GM21786 (cell line): ENCODE results near the gene ARTN.
A peak's percentile ranks its signal among the peaks of the same experiment; 100 is the strongest.

ENCODE experiments used
- ATAC-seq: cut with Tn5 transposase; IDR thresholded peaks from one replicate; pipeline ENCODE4 v1.9.1; 2021; ENCODE audit not compliant: unreplicated experiment

ARTN gene

GRCh38 chr1:43946236-43947060 lies 12.8 kb downstream of the ARTN start, which contains the start of gene IPO13:
TSS of gene IPO13 (plus strand) at chr1:43946950. CDS start at chr1:43947601, 651 bp downstream.
- peak; percentile 90 for ATAC-seq

DNA sequence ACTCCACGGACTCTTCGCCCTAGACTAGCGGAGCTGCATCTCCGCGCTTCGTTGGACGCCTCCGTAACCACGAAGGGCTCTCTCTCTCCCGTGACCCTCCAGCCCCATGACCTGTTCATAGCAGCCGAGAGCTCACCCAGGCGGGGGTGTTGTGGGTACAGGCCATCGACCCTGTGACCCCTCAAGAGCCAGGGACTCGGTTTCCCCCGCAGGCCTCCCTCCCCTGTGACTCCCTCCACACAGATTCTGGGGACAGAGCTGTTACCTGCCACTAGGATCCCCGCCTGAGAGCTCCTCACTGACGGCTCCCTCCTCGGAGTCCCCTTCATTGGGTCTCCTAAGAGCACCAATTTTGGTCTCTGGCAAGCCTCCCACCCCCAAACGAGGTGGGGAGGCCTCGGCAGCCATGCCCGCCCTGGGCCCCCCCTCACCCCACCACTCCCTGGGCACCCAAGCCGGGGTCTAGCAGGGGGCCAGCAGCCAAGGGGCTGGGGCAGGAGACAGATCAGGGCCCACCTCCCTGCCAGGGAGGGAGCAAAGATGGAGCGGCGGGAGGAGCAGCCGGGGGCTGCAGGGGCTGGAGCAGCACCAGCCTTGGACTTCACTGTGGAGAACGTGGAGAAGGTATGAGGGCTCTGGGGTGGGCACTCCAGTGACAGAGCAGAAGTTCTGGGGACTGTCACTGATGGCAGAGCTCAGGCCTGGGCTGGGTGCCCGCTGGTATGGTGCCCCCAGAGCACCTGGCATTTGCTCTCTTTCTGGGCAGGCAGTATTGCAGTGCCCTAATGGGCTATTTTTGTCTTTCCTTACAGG lies 13.7 kb downstream of the ARTN start:
- ATAC-seq: peak; percentile 11

DNA sequence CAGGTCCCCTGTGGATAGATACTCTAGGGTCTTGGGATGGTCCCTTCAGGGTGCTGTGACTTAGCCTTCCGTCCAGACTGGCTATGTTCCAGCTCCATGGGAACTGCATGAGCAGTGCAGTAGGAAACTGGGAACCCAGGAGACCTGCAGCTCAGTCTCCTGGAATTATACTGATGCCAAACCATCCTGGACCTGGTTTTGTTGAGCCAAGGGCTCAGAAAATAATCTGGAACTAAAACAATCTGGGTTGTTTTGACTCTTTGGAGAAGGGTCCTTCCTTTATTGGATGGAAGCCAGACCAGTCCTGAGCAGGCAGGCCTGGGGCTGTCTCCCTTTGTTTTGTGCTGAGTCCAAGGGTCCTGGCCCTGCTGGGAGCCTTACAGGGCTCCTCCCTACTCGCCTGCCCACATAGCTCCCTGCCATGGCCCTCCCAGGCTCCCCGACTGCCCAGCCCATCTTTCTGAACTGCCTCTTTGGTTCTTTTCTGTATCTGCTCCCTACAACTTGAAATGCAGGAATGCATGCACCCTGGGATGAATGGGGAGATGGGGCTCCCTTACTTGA lies 14.4 kb downstream of the ARTN start:
- ATAC-seq: no peak

DNA sequence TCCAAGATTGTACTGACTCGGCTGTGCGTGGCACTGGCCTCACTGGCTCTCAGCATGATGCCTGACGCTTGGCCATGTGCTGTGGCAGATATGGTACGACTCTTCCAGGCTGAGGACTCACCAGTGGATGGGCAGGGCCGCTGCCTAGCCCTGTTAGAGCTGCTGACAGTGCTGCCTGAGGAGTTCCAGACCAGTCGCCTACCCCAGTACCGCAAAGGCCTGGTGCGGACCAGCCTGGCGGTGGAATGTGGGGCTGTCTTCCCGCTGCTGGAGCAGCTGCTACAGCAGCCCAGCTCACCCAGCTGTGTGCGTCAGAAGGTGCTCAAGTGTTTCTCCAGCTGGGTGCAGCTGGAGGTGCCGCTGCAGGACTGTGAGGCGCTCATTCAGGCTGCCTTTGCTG lies 16.1 kb downstream of the ARTN start:
- ATAC-seq: no peak

- no peak for ATAC-seq
These were observed 17.7 kb downstream of the ARTN start for GRCh38 chr1:43951021-43951985.

GRCh38 chr1:43952731-43953346 lies 19.2 kb downstream of the ARTN start:
- no peak for ATAC-seq

- no peak for ATAC-seq
These were observed 19.8 kb downstream of the ARTN start for GRCh38 chr1:43953361-43953760.

DNA sequence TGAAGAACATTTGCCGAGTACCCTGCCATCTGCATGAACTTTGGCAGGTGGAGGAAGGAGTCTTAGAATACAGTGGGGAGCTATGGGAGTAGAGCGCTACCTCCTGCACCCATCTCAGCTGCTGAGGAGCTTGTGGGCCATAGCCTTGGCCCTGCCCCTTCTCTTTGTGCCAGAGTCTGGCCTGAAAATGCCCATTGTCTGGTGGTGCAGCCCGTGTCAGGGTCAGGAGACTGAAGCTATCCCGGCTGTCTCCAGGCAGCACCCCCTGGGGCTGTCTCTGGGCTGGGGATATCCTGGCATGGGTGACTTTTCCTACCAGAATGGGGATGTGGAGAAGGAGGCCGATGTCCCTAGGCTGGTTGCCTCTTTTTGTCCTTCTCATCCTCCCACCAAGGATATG lies 20.4 kb downstream of the ARTN start:
- ATAC-seq: no peak

DNA sequence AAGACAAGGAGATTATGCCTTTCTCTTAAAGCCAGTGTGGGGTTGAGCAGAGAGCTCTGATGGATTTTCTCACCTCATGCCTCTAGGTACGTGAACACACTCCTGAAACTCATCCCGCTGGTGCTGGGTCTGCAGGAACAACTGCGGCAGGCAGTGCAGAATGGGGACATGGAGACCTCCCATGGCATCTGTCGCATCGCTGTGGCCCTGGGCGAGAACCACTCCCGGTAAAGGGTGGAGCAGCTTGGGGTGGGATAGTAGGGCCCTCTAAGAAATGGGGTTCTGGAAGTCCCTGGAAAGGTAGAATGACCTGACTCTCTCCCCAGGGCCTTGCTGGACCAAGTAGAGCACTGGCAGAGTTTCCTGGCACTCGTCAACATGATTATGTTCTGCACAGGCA lies 22.6 kb downstream of the ARTN start:
- ATAC-seq: no peak

DNA sequence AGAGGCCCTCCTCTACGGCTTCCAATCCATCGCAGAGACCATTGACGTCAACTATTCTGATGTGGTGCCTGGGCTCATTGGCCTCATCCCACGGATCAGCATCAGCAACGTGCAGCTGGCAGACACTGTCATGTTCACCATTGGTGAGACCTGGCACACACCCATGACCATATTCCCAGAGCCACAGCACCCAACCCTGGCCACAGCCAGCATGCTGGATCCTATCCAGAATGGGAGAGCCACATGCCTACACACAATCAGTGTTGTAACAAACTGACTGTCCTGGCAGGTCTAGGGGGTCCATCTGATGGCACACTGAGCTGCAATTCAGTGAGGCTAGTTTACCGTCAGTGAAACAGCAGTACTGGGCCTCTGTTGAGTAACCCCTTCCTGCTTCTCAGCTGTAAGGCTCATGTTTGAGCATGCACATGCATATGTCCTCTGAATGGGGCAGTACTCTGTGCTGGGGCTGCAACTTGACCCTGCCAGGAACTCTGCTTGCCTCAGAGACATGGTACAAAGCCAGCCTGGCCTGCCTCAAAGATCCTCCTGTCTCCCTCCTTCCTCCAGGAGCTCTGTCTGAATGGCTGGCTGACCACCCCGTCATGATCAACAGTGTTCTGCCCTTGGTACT lies 23.9 kb downstream of the ARTN start:
- ATAC-seq: no peak

DNA sequence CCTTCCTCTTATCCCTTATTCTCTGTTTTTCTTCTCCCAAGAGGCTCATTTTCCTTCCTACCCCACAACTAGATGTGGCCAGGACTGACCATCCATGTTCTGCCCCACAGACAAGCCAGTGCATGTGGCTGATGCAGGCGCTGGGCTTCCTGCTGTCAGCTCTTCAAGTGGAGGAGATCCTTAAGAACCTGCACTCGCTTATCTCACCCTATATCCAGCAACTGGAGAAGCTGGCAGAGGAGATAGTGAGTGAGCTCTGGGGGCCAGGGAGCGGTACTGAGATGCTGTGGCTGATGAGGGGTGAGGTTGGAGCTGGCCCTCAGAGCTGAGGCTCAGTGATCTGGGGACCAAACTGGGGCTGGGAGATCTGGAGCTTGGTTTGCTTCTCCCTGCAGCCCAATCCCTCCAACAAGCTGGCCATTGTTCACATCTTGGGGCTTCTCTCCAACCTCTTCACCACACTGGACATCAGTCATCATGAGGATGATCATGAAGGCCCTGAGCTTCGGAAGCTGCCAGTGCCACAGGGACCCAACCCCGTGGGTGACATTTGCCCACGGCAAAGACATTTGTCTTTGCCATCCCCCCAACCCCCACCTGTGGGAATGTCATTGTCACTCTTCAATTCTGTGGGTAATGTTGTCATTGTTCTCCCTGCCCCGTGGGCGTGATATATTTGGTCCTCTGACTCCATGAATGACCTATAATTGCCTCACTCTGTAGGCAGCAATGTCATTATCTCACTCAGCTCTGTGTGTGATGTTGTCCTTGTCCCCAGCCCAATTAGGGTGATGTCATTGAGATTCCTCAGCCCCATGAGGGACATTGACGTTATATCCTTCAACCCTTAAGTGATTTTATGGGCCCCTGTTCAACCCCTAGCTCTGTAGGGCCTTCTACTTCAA lies 25.0 kb downstream of the ARTN start:
- ATAC-seq: no peak

DNA sequence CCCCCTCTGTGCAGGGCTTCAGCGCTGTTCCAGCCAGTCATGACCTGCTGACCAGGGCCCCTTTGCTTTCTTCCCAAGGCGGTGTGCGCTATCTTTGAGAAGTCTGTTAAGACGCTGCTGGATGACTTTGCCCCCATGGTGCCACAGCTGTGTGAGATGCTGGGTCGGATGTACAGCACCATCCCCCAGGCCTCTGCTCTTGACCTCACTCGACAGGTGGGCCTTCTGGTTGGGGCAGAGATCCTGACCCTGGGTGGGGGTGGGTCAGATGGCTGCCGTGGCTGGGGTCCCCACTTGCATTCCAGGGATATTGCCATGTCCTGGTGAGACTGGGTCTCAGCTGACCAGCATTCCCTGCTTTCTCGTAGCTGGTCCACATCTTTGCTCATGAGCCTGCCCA lies 27.2 kb downstream of the ARTN start:
- ATAC-seq: no peak

GRCh38 chr1:43961692-43962091 lies 28.1 kb downstream of the ARTN start:
- ATAC-seq: no peak

DNA sequence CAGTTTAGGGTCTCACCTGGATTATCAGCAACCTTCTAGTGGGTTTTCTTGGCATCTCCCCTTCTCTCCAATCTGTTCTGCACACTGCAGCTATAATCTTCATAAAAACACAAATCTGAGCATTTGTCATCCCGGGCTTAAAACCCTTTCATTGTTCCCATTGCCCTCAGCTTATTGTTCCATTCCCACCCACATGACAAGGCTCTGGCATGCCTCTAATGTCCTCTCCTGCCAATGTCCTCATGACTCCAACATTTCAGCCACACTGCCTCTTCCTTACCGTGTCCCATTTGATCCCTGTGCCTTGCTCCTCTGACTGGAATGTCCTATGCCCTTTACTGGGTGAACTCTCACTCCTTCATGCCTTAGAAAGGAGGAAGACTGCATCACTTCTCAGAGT lies 28.7 kb downstream of the ARTN start:
- ATAC-seq: no peak

- ATAC-seq: no peak
These were observed 29.4 kb downstream of the ARTN start for GRCh38 chr1:43963006-43963405.

DNA sequence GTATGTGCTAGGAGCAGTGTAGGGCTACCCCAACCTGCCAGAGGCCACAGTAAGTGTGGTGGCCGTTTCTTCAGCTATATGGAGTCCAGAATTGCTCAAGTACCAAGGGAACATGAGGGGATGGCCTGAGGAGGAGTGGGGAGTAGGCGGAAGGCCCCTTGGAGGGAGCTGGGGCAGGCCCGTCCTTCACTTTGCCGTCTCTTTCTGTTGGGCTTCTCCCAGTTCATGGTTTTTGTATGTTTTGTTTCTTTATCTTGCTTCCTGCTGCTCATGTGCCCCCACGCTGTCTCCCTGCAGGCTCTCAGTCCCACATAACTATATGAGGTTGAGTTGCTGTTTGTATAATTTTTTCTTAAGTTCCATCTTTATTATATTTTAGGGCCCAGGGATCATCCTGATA lies 30.3 kb downstream of the ARTN start:
- no peak for ATAC-seq

GRCh38 chr1:43965316-43965715 lies 31.7 kb downstream of the ARTN start:
- no peak for ATAC-seq

DNA sequence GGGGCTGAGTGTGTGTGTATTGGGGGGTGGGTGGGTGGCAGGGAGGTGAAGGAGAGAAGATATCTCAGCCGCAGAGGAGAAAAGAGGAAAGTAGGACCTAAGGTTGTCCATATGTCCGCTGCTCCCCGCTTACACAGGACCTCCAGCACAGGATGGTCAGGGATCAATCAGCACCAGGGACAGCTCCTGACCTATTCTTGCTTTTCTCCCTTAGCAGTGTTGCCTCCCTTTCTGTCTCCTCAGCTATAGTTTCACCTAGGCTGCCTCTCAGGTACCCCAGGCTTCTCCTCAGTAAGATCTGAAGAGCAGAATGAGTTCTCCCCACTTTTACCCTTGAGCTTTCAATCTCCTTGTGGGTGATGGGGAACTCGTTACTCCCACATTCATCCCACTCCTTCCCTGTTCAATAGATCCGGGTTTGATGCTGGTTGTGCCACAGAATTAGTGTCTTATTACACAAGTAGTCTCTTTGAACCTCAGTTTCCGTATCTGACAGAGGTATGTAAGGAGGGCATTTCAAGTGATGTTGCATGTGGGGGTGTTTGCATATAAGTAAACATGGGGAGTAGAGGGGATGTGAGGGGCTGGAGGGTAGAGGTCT lies 34.8 kb downstream of the ARTN start:
- no peak for ATAC-seq

DNA sequence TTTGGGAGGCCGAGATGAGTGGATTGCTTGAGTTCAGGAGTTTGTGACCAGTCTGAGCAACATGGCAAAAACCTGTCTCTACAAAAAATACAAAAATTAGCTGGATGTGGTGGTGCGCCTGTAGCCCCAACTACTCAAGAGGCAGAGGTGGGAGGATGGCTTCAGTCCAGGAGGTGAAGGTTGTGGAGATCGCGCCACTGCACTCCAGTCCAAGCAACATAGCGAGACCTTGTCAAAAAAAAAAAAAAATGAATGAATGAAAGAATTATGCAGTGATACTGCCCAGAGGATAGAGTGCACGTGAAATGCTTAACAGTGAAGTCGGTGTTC lies 35.8 kb downstream of the ARTN start:
- no peak for ATAC-seq
